H1 (cell line): ENCODE measurements around the gene MX1. TPM values are rescaled to one million over a fixed set of nuclear protein-coding genes. Genes with fewer than 3 reads are reported as not detected.

Experiments
- CTCF ChIA-PET: fragments of 300-600 bp; sonication (Branson Sonifier 250); formaldehyde crosslinking; loops from one replicate; lab custom pipeline; 2021; ENCODE audit not compliant: partially characterized antibody; lab: Charles Lee
- POLR2A ChIA-PET: fragments of 300-600 bp; sonication (Branson Sonifier 250); formaldehyde crosslinking; loops from one replicate; lab custom pipeline; 2021; ENCODE audit warnings: inconsistent platforms; ENCODE audit not compliant: partially characterized antibody; lab: Charles Lee
- DNase-seq, 2 experiments: peaks; one replicate each; pipeline versions ENCODE4 v3.0.0 to v3.0.0-alpha.2; 2010 to 2022; ENCODE audit warnings: low spot score in 2 of 2, low read depth in 1 of 2, mixed read lengths in 1 of 2
- FAIRE-seq: peaks from 2 replicates; lab custom pipeline; 2011; peaks lifted over from hg19 to GRCh38; lab: Jason Lieb, UNC
- H2AFZ ChIP-seq: 2 replicates; pipeline ENCODE4 v1.8.1; 2012; ENCODE audit warnings: low read length, inconsistent platforms
- H2AK5ac ChIP-seq: 2 replicates; pipeline ENCODE4 v1.6.1; 2013; ENCODE audit warnings: low read depth, low read length
- H2BK120ac ChIP-seq: replicated peaks from 2 replicates; pipeline ENCODE3; 2013; ENCODE audit warnings: low read depth, low read length, inconsistent platforms
- H2BK12ac ChIP-seq: 2 replicates; pipeline ENCODE4 v1.6.1; 2013; ENCODE audit warnings: low read depth, low read length
- H2BK15ac ChIP-seq: 2 replicates; pipeline ENCODE4 v1.6.1; 2013; ENCODE audit warnings: low read length
- H2BK20ac ChIP-seq: 2 replicates; pipeline ENCODE4 v1.6.1; 2013; ENCODE audit warnings: low read length
- H2BK5ac ChIP-seq: 2 replicates; pipeline ENCODE4 v1.6.1; 2013; ENCODE audit warnings: low read depth, low read length
- H3K14ac ChIP-seq: 2 replicates; pipeline ENCODE4 v1.6.1; 2013; ENCODE audit warnings: inconsistent platforms; ENCODE audit not compliant: insufficient read length
- H3K18ac ChIP-seq: 2 replicates; pipeline ENCODE4 v1.6.1; 2013; ENCODE audit warnings: low read length; ENCODE audit errors: extremely low read depth
- H3K23ac ChIP-seq: 2 replicates; pipeline ENCODE4 v1.6.1; 2013; ENCODE audit warnings: inconsistent platforms; ENCODE audit not compliant: insufficient read length
- H3K23me2 ChIP-seq: 2 replicates; pipeline ENCODE4 v1.6.1; 2013; ENCODE audit warnings: low read depth, low read length
- H3K27ac ChIP-seq: 2 replicates; pipeline ENCODE4 v1.6.1; 2011; ENCODE audit warnings: low read depth, low read length, inconsistent platforms
- H3K27me3 ChIP-seq, 4 experiments: replicated peaks in 1 of 4; 1 replicate in 1 of 4; 2 replicates in 3 of 4; pipeline versions ENCODE4 v1.6.1 to v1.8.1; 2011 to 2013; ENCODE audit warnings: low read length in 3 of 4, mild to moderate bottlenecking in 3 of 4, inconsistent platforms in 2 of 4, mixed read lengths in 2 of 4, moderate library complexity in 1 of 4; ENCODE audit not compliant: control insufficient read depth in 3 of 4, insufficient read depth in 3 of 4; ENCODE audit errors: extremely low read depth in 1 of 4
- H3K36me3 ChIP-seq, 4 experiments: 2 replicates each; pipeline versions ENCODE4 v1.6.1 to v1.8.1; 2011 to 2013; ENCODE audit warnings: mild to moderate bottlenecking in 4 of 4, low read length in 3 of 4, moderate library complexity in 2 of 4, control low read depth in 1 of 4, inconsistent platforms in 1 of 4; ENCODE audit not compliant: insufficient read depth in 4 of 4, control insufficient read depth in 2 of 4
- H3K4ac ChIP-seq: replicated peaks from 2 replicates; pipeline ENCODE3; 2013; ENCODE audit warnings: low read length, low read depth, mixed read lengths, inconsistent platforms; ENCODE audit not compliant: insufficient read length
- H3K4me1 ChIP-seq, 4 experiments: replicated peaks in 1 of 4; 1 replicate in 1 of 4; 2 replicates in 3 of 4; pipeline versions ENCODE4 v1.6.1 to v1.8.1; 2011 to 2013; ENCODE audit warnings: low read length in 3 of 4, inconsistent platforms in 2 of 4, mixed read lengths in 1 of 4; ENCODE audit not compliant: insufficient read depth in 4 of 4, control insufficient read depth in 3 of 4
- H3K4me2 ChIP-seq, 2 experiments: 2 replicates each; pipeline versions ENCODE4 v1.6.1 to v1.8.1; 2011 to 2013; ENCODE audit warnings: low read depth in 2 of 2, low read length in 2 of 2, control low read depth in 1 of 2, inconsistent platforms in 1 of 2, mild to moderate bottlenecking in 1 of 2; ENCODE audit not compliant: insufficient read depth in 1 of 2
- H3K4me3 ChIP-seq, 4 experiments: fragments of 200-600, 300-600 bp in 1 of 4; sonication (generic), shearing (Covaris generic), sonication (Bioruptor Twin) in 1 of 4; 2 replicates each; pipeline versions ENCODE4 v1.5.1 to v1.8.1; 2011 to 2016; ENCODE audit warnings: low read length in 4 of 4, low read depth in 3 of 4, control low read depth in 2 of 4, inconsistent platforms in 2 of 4, mild to moderate bottlenecking in 2 of 4, mixed read lengths in 1 of 4, moderate library complexity in 1 of 4; ENCODE audit not compliant: insufficient read depth in 2 of 4; ENCODE audit errors: extremely low read depth in 1 of 4
- H3K56ac ChIP-seq: replicated peaks from 2 replicates; pipeline ENCODE3; 2013; ENCODE audit warnings: low read depth, mild to moderate bottlenecking, mixed read lengths, low read length, inconsistent platforms; ENCODE audit not compliant: insufficient read length
- H3K79me1 ChIP-seq: 2 replicates; pipeline ENCODE4 v1.6.1; 2013; ENCODE audit warnings: low read depth, low read length, control low read depth
- H3K79me2 ChIP-seq, 2 experiments: 2 replicates each; pipeline versions ENCODE4 v1.6.1 to v1.8.1; 2012 to 2013; ENCODE audit warnings: low read length in 2 of 2, mild to moderate bottlenecking in 2 of 2, inconsistent platforms in 1 of 2; ENCODE audit not compliant: insufficient read depth in 2 of 2, control insufficient read depth in 1 of 2
- H3K9ac ChIP-seq, 4 experiments: replicated peaks in 1 of 4; 1 replicate in 1 of 4; 2 replicates in 3 of 4; pipeline versions ENCODE4 v1.6.1 to v1.8.1; 2011 to 2013; ENCODE audit warnings: low read depth in 3 of 4, low read length in 3 of 4, control low read depth in 2 of 4, mild to moderate bottlenecking in 2 of 4, moderate library complexity in 2 of 4, inconsistent platforms in 1 of 4; ENCODE audit errors: extremely low read depth in 1 of 4
- H3K9me3 ChIP-seq, 2 experiments: 2 replicates each; pipeline versions ENCODE4 v1.6.1 to v1.8.1; 2012 to 2013; ENCODE audit warnings: mild to moderate bottlenecking in 2 of 2, moderate library complexity in 2 of 2, control low read depth in 1 of 2, inconsistent platforms in 1 of 2, low read depth in 1 of 2, low read length in 1 of 2, mixed read lengths in 1 of 2; ENCODE audit not compliant: insufficient read depth in 2 of 2
- H4K20me1 ChIP-seq, 2 experiments: replicated peaks in 1 of 2; 2 replicates each; pipeline versions ENCODE3 to v1.8.1; 2011 to 2013; ENCODE audit warnings: inconsistent platforms in 2 of 2, low read length in 2 of 2, mild to moderate bottlenecking in 1 of 2; ENCODE audit not compliant: insufficient read depth in 2 of 2, control insufficient read depth in 1 of 2
- H4K5ac ChIP-seq: 2 replicates; pipeline ENCODE4 v1.6.1; 2013; ENCODE audit warnings: low read length, low read depth, mixed read lengths, inconsistent platforms; ENCODE audit not compliant: insufficient read length
- H4K8ac ChIP-seq: 2 replicates; pipeline ENCODE4 v1.8.0; 2013; ENCODE audit warnings: mild to moderate bottlenecking, moderate library complexity, low read length, inconsistent platforms; ENCODE audit not compliant: insufficient read depth; ENCODE audit errors: extremely low read depth
- H4K91ac ChIP-seq: replicated peaks from 2 replicates; pipeline ENCODE3; 2013; ENCODE audit warnings: low read length, mixed read lengths, inconsistent platforms; ENCODE audit not compliant: insufficient read length
- ATF2 ChIP-seq: IDR thresholded peaks from 2 replicates; pipeline ENCODE4 v1.6.1; 2012; ENCODE audit warnings: low read length, inconsistent platforms
- CBX5 ChIP-seq: fragments of 300-800, 300-1000 bp; sonication (generic); IDR thresholded peaks from 2 replicates; pipeline ENCODE4 v1.7.1; 2016; ENCODE audit warnings: antibody characterized with exemption, low read length, low read depth
- E2F6 ChIP-seq: IDR thresholded peaks from 2 replicates; pipeline ENCODE4 v1.6.1; 2012; ENCODE audit warnings: inconsistent platforms
- JUN ChIP-seq: IDR thresholded peaks from 2 replicates; pipeline ENCODE4 v1.6.1; 2011; ENCODE audit warnings: low read depth, mild to moderate bottlenecking, improper control_type of control experiment, low read length
- KDM4A ChIP-seq: IDR thresholded peaks from one replicate; pipeline ENCODE4 v1.7.1; 2012; ENCODE audit warnings: low read depth, mild to moderate bottlenecking, moderate library complexity, low read length, inconsistent platforms; ENCODE audit not compliant: severe bottlenecking
- KDM5A ChIP-seq: fragments of 200-600 bp; IDR thresholded peaks from 2 replicates; pipeline ENCODE4 v1.7.1; 2012; ENCODE audit warnings: mild to moderate bottlenecking, low read length, inconsistent platforms, mixed read lengths
- MAX ChIP-seq: IDR thresholded peaks from 2 replicates; pipeline ENCODE4 v1.6.1; 2012; ENCODE audit warnings: inconsistent platforms
- SIRT6 ChIP-seq: IDR thresholded peaks from one replicate; pipeline ENCODE4 v1.7.1; 2012; ENCODE audit warnings: low read length, inconsistent platforms
- SP1 ChIP-seq: IDR thresholded peaks from 2 replicates; pipeline ENCODE4 v1.6.1; 2011; ENCODE audit warnings: low read depth, low read length
- TBP ChIP-seq: IDR thresholded peaks from 2 replicates; pipeline ENCODE4 v1.6.1; 2011; ENCODE audit warnings: low read depth, low read length, improper control_type of control experiment
- TCF12 ChIP-seq: IDR thresholded peaks from 2 replicates; pipeline ENCODE4 v1.6.1; 2011; ENCODE audit warnings: low read depth, mild to moderate bottlenecking, low read length
- WGBS, 2 experiments: shearing (Covaris generic) in 1 of 2; methylation state at CpG; one replicate each; pipeline versions ENCODE4 v1.1.6 to v1.1.7; 2013 to 2015; ENCODE audit warnings: low lambda C conversion rate in 2 of 2, mixed read lengths in 2 of 2, inconsistent platforms in 1 of 2, low coverage in 1 of 2, missing lambda C conversion rate in 1 of 2; ENCODE audit not compliant: insufficient replicate concordance in 2 of 2, insufficient coverage in 1 of 2, insufficient read length in 1 of 2; ENCODE audit errors: extremely low coverage in 1 of 2, missing lambda C conversion rate in 1 of 2; 5-methylcytosine and 5-hydroxymethylcytosine counted together
- polyA plus RNA-seq, 7 experiments: library from polyadenylated mRNA; depleted of rRNA in 3 of 7; stranded (reverse) in 5 of 7; unstranded in 2 of 7; fragments of >200 nt in 5 of 7; fragments of 200-250 nt in 2 of 7; gene quantifications; 1 replicate in 5 of 7; 2 replicates in 1 of 7; 4 replicates in 1 of 7; pipeline versions ENCODE4 v1.2.1 to v1.2.3, GENCODE V29; 2011 to 2013; ENCODE audit warnings: missing spikeins in 2 of 7, mixed read lengths in 2 of 7
- total RNA-seq: library from RNA; stranded (reverse); fragmentation: NEBNext Ultra II Directional; extraction: Animal tissue kit (Norgen Biotek cat#: 25700); gene quantifications from 2 replicates; pipeline ENCODE4 v1.2.1, GENCODE V29; 2021

Gene MX1
- total and polyA plus RNA-seq, 2 of the 8 experiments (the other 6 are each of a cell fraction or from before 2014, with no cell fraction given): 3.8 to 5.7 TPM

- Histone ChIP-seq H3K23ac (no peak overlapping the region), H3K79me1 (no peaks in the 10 kb centered on the region), H3K18ac (no peak overlapping the region), H2BK5ac (0 out of 2 replicates have a peak overlapping the region, but pooled peaks have one; percentile 5), H2BK120ac (no peak overlapping the region), H3K23me2 (no peaks in the 10 kb centered on the region; the same call in 1 of the 2 replicates), H3K9me3 (no peaks in the 10 kb centered on the region), H2AFZ (no peak overlapping the region), H3K27ac (no peak overlapping the region), H3K36me3 (peaks cover 0 to 2% (median 0%) of the 10 kb centered on the region in 4 experiments; a peak in 2 of 8 replicates), H3K56ac (no peak overlapping the region), H3K4ac (no peak overlapping the region), H3K4me2 (no peak overlapping the region), H3K9ac (no peak overlapping the region), H2AK5ac (no peak overlapping the region), H3K4me1 (peaks cover 17 to 39% (median 23%) of the 10 kb centered on the region in 4 experiments), H4K20me1 (no peaks in the 10 kb centered on the region), H3K79me2 (no peaks in the 10 kb centered on the region), H2BK20ac (0 out of 2 replicates have a peak overlapping the region, but pooled peaks have one; percentile 15), H3K4me3 (no peak overlapping the region), H4K8ac (no peak overlapping the region; the same call in 1 of the 2 replicates), H3K27me3 (no peaks in the 10 kb centered on the region), H4K5ac (no peak overlapping the region), H2BK15ac (no peak overlapping the region), H2BK12ac (no peak overlapping the region), H4K91ac (no peak overlapping the region), H3K14ac (no peak overlapping the region)
- 69% methylated on average over 8 of the region's 8 CpGs; no CpG with 5 or more reads in 1 of the 2 experiments for WGBS, 2 experiments
- no peak for FAIRE-seq
- no peak for DNase-seq
- POLR2A ChIA-PET: interaction anchor here (0.7 to 1.3 kb wide), 2 partner anchors 9 to 28 kb away, joined by 3 to 4 read pairs; partner anchors contain the start of gene TMPRSS2
- CTCF ChIA-PET: interaction anchor here (1.2 kb wide), 1 partner anchor 133 kb away, joined by 4 read pairs; no protein-coding TSS in a partner anchor
- no peak for TF ChIP-seq JUN
- no peak for TF ChIP-seq TCF12
- no peak for TF ChIP-seq KDM5A
- no peak for TF ChIP-seq SIRT6
- no peak for TF ChIP-seq CBX5
- no peak for TF ChIP-seq SP1
- TF ChIP-seq E2F6: no peak
- no peak for TF ChIP-seq KDM4A
- TF ChIP-seq ATF2: no peak
- no peak for TF ChIP-seq MAX
- no peak for TF ChIP-seq TBP
Measured at GRCh38 chr21:41479686-41480085, 53.6 kb downstream of the MX1 start.
